ENCODE measurements around the gene FZD8.

Gene FZD8

GRCh38 chr10:35614312-35614711 lies 27.8 kb downstream of the FZD8 start:
- no peaks in the 10 kb centered on the region for H3K9me2 ChIP-seq (replicated peaks; ENCODE audit: insufficient read depth, low read length)
- no peaks in the 10 kb centered on the region for H4K20me1 ChIP-seq (ENCODE audit: insufficient read depth, low read length)
- no peaks in the 10 kb centered on the region for H3K79me2 ChIP-seq (ENCODE audit: low read length)
- no peak for TF ChIP-seq EZH2phosphoT487 (IDR thresholded peaks at IDR 0.05; ENCODE audit: low read length)
- no peak for TF ChIP-seq EZH2 (optimal IDR thresholded peaks at IDR 0.05; ENCODE audit: low read depth, low read length)
- no peak for TF ChIP-seq CTCF (IDR thresholded peaks at IDR 0.05; ENCODE audit: low read length)
- no peaks in the 10 kb centered on the region for H3K27me3 ChIP-seq (replicated peaks; ENCODE audit: insufficient read depth, low read length)
- no peak overlapping the region for H3K9ac ChIP-seq (ENCODE audit: low read length)
- no peak overlapping the region for H3K4me3 ChIP-seq (ENCODE audit: low read length)
- H3F3A ChIP-seq (ENCODE audit: insufficient read depth, low read length): no peaks in the 10 kb centered on the region
- H3K4me2 ChIP-seq (ENCODE audit: low read depth, low read length): no peak overlapping the region
- no peaks in the 10 kb centered on the region for H3K4me1 ChIP-seq (ENCODE audit: low read length)
- no peaks in the 10 kb centered on the region for H3K36me3 ChIP-seq (replicated peaks; ENCODE audit: insufficient read depth, low read length)
- DNase-seq: no peak
- no peak overlapping the region for H2AFZ ChIP-seq (ENCODE audit: low read length)
- no peaks in the 10 kb centered on the region for H3K9me3 ChIP-seq (replicated peaks; ENCODE audit: insufficient read depth, low read length)
- H3K27ac ChIP-seq (ENCODE audit: low read length): no peak overlapping the region

- no peaks in the 10 kb centered on the region for H3F3A ChIP-seq (ENCODE audit: insufficient read depth, low read length)
- no peaks in the 10 kb centered on the region for H3K9me2 ChIP-seq (replicated peaks; ENCODE audit: insufficient read depth, low read length)
- H3K9ac ChIP-seq (ENCODE audit: low read length): no peak overlapping the region
- H3K4me1 ChIP-seq (ENCODE audit: low read length): no peaks in the 10 kb centered on the region
- H4K20me1 ChIP-seq (ENCODE audit: insufficient read depth, low read length): no peaks in the 10 kb centered on the region
- H3K27ac ChIP-seq (ENCODE audit: low read length): no peak overlapping the region
- H3K4me2 ChIP-seq (ENCODE audit: low read depth, low read length): no peak overlapping the region
- H3K4me3 ChIP-seq (ENCODE audit: low read length): no peak overlapping the region
- DNase-seq: no peak
- H2AFZ ChIP-seq (ENCODE audit: low read length): no peak overlapping the region
- H3K9me3 ChIP-seq (replicated peaks; ENCODE audit: insufficient read depth, low read length): no peaks in the 10 kb centered on the region
- no peaks in the 10 kb centered on the region for H3K79me2 ChIP-seq (ENCODE audit: low read length)
- no peaks in the 10 kb centered on the region for H3K36me3 ChIP-seq (replicated peaks; ENCODE audit: insufficient read depth, low read length)
- H3K27me3 ChIP-seq (replicated peaks; ENCODE audit: insufficient read depth, low read length): no peaks in the 10 kb centered on the region
- TF ChIP-seq EZH2phosphoT487 (IDR thresholded peaks at IDR 0.05; ENCODE audit: low read length) (no peak), CTCF (IDR thresholded peaks at IDR 0.05; ENCODE audit: low read length) (0 out of 2 replicates have a peak, but pooled peaks have one; percentile 12)
Measured at GRCh38 chr10:35613597-35614226, 28.4 kb downstream of the FZD8 start.

- no peaks in the 10 kb centered on the region for H3K79me2 ChIP-seq (ENCODE audit: low read length)
- H3K27me3 ChIP-seq (replicated peaks; ENCODE audit: insufficient read depth, low read length): no peaks in the 10 kb centered on the region
- no peaks in the 10 kb centered on the region for H3K9me3 ChIP-seq (replicated peaks; ENCODE audit: insufficient read depth, low read length)
- TF ChIP-seq EZH2 (optimal IDR thresholded peaks at IDR 0.05; ENCODE audit: low read depth, low read length) (no peak), CTCF (IDR thresholded peaks at IDR 0.05; ENCODE audit: low read length) (no peak), EZH2phosphoT487 (IDR thresholded peaks at IDR 0.05; ENCODE audit: low read length) (no peak)
- no peaks in the 10 kb centered on the region for H3F3A ChIP-seq (ENCODE audit: insufficient read depth, low read length)
- no peak overlapping the region for H3K27ac ChIP-seq (ENCODE audit: low read length)
- H3K4me1 ChIP-seq (ENCODE audit: low read length): no peaks in the 10 kb centered on the region
- no peak for DNase-seq
- no peaks in the 10 kb centered on the region for H3K36me3 ChIP-seq (replicated peaks; ENCODE audit: insufficient read depth, low read length)
- no peak overlapping the region for H3K4me3 ChIP-seq (ENCODE audit: low read length)
- no peaks in the 10 kb centered on the region for H4K20me1 ChIP-seq (ENCODE audit: insufficient read depth, low read length)
- no peak overlapping the region for H3K9ac ChIP-seq (ENCODE audit: low read length)
- no peak overlapping the region for H2AFZ ChIP-seq (ENCODE audit: low read length)
- no peaks in the 10 kb centered on the region for H3K9me2 ChIP-seq (replicated peaks; ENCODE audit: insufficient read depth, low read length)
- H3K4me2 ChIP-seq (ENCODE audit: low read depth, low read length): no peak overlapping the region
Measured at GRCh38 chr10:35613107-35613440, 29.0 kb downstream of the FZD8 start.
